Lower leg skin (tissue), 3 donors: ENCODE results near the gene STIM1.

ENCODE experiments used
- POLR2A ChIP-seq, 2 donors: fragments of 450-650 bp; IDR thresholded peaks; one replicate each; pipeline ENCODE4 v1.6.1; 2016 to 2017; ENCODE audit warnings: antibody characterized with exemption in 2 of 2, mild to moderate bottlenecking in 1 of 2, moderate library complexity in 1 of 2
- TF ChIP-seq, protein P1 (sequence below), 3 donors: fragments of 450-650 bp; IDR thresholded peaks; one replicate each; pipeline ENCODE4 v1.5.1; 2016; ENCODE audit warnings: antibody characterized with exemption in 3 of 3, mild to moderate bottlenecking in 3 of 3, moderate library complexity in 2 of 3

DNA sequence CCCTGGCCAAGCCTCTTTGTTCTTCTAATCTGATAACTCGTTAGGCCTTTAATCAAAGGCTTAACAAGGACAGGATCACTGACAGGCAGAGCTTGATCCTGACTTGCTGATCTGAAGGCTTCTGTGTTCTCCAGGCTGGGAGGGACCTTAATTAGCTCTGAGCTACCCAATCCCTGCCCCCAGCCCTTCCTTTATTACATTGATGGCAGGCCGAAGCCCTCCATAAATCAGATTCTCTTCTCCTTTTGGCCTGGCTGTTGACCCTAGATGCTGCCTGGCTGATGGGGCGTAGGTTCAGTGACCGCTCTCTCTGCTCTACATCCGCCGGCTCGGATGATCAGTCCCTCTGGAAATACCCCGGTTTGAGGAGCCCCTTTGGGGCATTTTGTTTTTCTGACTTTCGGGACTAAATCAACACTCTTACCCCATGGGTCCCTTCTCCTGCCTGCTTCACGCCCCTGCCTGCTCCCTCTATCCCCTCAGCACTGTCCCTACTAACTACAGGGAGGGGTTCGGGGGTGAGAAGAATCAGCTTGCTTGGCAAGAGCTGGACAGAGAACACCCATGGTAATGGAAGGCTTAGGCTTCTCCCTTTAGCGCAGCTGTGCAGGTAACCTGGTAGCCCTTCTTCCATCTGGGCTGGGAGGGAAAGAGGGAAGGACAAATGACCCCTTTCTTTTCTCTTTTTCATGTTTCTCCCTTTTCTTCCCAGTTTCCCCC is 229.1 kb downstream of the STIM1 start:
- TF ChIP-seq, protein P1, sequence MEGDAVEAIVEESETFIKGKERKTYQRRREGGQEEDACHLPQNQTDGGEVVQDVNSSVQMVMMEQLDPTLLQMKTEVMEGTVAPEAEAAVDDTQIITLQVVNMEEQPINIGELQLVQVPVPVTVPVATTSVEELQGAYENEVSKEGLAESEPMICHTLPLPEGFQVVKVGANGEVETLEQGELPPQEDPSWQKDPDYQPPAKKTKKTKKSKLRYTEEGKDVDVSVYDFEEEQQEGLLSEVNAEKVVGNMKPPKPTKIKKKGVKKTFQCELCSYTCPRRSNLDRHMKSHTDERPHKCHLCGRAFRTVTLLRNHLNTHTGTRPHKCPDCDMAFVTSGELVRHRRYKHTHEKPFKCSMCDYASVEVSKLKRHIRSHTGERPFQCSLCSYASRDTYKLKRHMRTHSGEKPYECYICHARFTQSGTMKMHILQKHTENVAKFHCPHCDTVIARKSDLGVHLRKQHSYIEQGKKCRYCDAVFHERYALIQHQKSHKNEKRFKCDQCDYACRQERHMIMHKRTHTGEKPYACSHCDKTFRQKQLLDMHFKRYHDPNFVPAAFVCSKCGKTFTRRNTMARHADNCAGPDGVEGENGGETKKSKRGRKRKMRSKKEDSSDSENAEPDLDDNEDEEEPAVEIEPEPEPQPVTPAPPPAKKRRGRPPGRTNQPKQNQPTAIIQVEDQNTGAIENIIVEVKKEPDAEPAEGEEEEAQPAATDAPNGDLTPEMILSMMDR (IDR thresholded peaks at IDR 0.05) = no peak
- no peak for TF ChIP-seq POLR2A (IDR thresholded peaks at IDR 0.05)
